Colonic mucosa (tissue), 4 donors: ENCODE results near the gene FCRLB. TPM values are rescaled to one million over a fixed set of nuclear protein-coding genes. Genes with fewer than 3 reads are reported as not detected.

Source experiments
- DNase-seq: peaks from one replicate; pipeline ENCODE4 v3.0.0-alpha.2; 2020
- H3K27ac ChIP-seq: fragments of 200-600 bp; one replicate; pipeline ENCODE4 v1.8.0; 2021
- H3K27me3 ChIP-seq: fragments of 200-600 bp; one replicate; pipeline ENCODE4 v1.8.0; 2021
- H3K36me3 ChIP-seq: fragments of 200-600 bp; one replicate; pipeline ENCODE4 v1.8.0; 2021
- H3K4me1 ChIP-seq: fragments of 200-600 bp; one replicate; pipeline ENCODE4 v1.8.0; 2021; ENCODE audit warnings: mild to moderate bottlenecking
- H3K4me3 ChIP-seq: fragments of 200-600 bp; one replicate; pipeline ENCODE4 v1.8.0; 2021
- H3K9ac ChIP-seq, 2 donors: one replicate each; pipeline ENCODE4 v1.7.0; 2013; ENCODE audit warnings: control low read depth in 2 of 2, low read depth in 2 of 2, low read length in 2 of 2
- H3K9me3 ChIP-seq: fragments of 200-600 bp; one replicate; pipeline ENCODE4 v1.8.0; 2021
- intact Hi-C: fragments of 100-400 bp; cut with DNase I; formaldehyde crosslinking; loops from one replicate; pipeline ENCODE4 v1.14.1; 2022
- total RNA-seq, 2 donors: library from RNA; stranded (reverse); fragmentation: NEBNext Ultra II Directional in 1 of 2; extraction: Animal tissue kit (Norgen Biotek cat#: 25700) in 1 of 2; gene quantifications; one replicate each; pipeline ENCODE4 v1.2.1, GENCODE V29; 2021
- TF ChIP-seq, protein P1 (sequence below): fragments of 200-600 bp; IDR thresholded peaks from one replicate; pipeline ENCODE4 v1.8.0; 2022; ENCODE audit warnings: antibody characterized with exemption, mild to moderate bottlenecking
- donor health status: healthy.
- donor health status: DM: no; HTN: no; CAD: no.
- donor health status: DM: no; HTN: no; CAD: no.

Gene FCRLB
- total RNA-seq, 2 donors from 2014 or later: 0.16 TPM; not detected in 1

GRCh38 chr1:161702250-161702649 is 19.1 kb upstream of the FCRLB start:
- intact Hi-C loops: no loop called here
- Histone ChIP-seq H3K27me3 (no peaks in the 10 kb centered on the region), H3K4me3 (no peak overlapping the region), H3K9ac (no peak overlapping the region), H3K36me3 (no peaks in the 10 kb centered on the region), H3K4me1 (no peaks in the 10 kb centered on the region), H3K9me3 (no peaks in the 10 kb centered on the region), H3K27ac (no peak overlapping the region)
- TF ChIP-seq, protein P1, sequence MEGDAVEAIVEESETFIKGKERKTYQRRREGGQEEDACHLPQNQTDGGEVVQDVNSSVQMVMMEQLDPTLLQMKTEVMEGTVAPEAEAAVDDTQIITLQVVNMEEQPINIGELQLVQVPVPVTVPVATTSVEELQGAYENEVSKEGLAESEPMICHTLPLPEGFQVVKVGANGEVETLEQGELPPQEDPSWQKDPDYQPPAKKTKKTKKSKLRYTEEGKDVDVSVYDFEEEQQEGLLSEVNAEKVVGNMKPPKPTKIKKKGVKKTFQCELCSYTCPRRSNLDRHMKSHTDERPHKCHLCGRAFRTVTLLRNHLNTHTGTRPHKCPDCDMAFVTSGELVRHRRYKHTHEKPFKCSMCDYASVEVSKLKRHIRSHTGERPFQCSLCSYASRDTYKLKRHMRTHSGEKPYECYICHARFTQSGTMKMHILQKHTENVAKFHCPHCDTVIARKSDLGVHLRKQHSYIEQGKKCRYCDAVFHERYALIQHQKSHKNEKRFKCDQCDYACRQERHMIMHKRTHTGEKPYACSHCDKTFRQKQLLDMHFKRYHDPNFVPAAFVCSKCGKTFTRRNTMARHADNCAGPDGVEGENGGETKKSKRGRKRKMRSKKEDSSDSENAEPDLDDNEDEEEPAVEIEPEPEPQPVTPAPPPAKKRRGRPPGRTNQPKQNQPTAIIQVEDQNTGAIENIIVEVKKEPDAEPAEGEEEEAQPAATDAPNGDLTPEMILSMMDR: no peak
- DNase-seq: peak; percentile 58

DNA sequence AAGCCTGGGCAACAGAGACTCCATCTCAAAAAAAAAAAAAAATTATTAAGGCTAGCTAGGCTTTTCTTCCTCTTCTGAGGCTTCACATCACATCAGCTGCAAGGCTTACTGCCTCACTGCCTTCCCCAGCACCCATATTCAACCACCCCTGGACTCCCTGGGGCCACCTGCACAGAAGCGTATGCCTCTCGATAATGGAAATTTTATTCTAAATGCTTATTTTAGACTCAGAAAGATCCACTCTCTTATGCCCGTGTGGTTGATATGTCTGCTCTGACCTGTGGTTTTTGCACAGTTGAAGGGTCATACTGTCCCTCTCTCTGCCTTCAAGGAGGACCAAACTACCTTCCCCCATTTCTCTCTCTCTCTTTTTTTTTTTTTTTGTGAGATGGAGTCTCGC is 15.8 kb upstream of the FCRLB start:
- H3K9ac ChIP-seq: no peak overlapping the region
- no peaks in the 10 kb centered on the region for H3K9me3 ChIP-seq
- H3K4me3 ChIP-seq: no peak overlapping the region
- H3K4me1 ChIP-seq: no peaks in the 10 kb centered on the region
- TF ChIP-seq, protein P1: no peak
- intact Hi-C loops: no loop called here
- no peak for DNase-seq
- no peaks in the 10 kb centered on the region for H3K27me3 ChIP-seq
- no peak overlapping the region for H3K27ac ChIP-seq
- H3K36me3 ChIP-seq: no peaks in the 10 kb centered on the region

DNA sequence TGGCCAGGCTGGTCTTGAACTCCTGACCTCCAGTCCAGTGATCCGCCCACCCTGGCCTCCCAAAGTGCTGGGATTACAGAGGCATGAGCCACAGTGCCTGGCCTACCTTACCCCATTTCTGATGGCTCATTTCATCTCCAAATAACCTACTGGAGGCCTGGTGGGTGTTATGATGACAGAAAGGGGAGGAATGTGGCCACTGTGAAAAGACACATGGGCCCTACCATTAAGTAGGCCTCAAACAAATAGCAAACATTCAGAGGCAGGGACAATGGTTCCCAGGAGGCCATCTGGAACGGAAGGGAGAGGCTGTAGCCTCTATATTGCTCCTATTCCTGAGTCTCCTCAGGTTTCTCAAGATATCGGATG is 15.2 kb upstream of the FCRLB start:
- no peak for DNase-seq
- TF ChIP-seq, protein P1: no peak
- Histone ChIP-seq H3K9me3 (no peaks in the 10 kb centered on the region), H3K27ac (no peak overlapping the region), H3K36me3 (no peaks in the 10 kb centered on the region), H3K4me1 (no peaks in the 10 kb centered on the region), H3K4me3 (no peak overlapping the region), H3K9ac (no peak overlapping the region), H3K27me3 (no peaks in the 10 kb centered on the region)
- intact Hi-C loops: no loop called here

- Histone ChIP-seq H3K4me3 (no peak within 1 kb of the TSS), H3K27me3 (no peaks in the 10 kb centered on the region)
- intact Hi-C loops: no loop called here
Measured at GRCh38 chr1:161706482-161707347, 14.6 kb upstream of the FCRLB start, which contains the start of gene FCRLA. TSS of gene FCRLA (plus strand) at chr1:161707229. CDS start at chr1:161707265, 36 bp downstream.

GRCh38 chr1:161707503-161707902 is 13.8 kb upstream of the FCRLB start:
- H3K9me3 ChIP-seq: no peaks in the 10 kb centered on the region
- H3K36me3 ChIP-seq: no peaks in the 10 kb centered on the region
- H3K27me3 ChIP-seq: no peaks in the 10 kb centered on the region
- TF ChIP-seq, protein P1: no peak
- no peak overlapping the region for H3K4me3 ChIP-seq
- H3K27ac ChIP-seq: no peak overlapping the region
- no peaks in the 10 kb centered on the region for H3K4me1 ChIP-seq
- no peak overlapping the region for H3K9ac ChIP-seq
- intact Hi-C loops: no loop called here
- no peak for DNase-seq

More at GRCh38 chr1:161706482-161707347, 14.6 kb upstream of the FCRLB start, which contains the start of gene FCRLA:
- no peaks in the 10 kb centered on the region for H3K9me3 ChIP-seq
- no peaks in the 10 kb centered on the region for H3K36me3 ChIP-seq
- no peak within 1 kb of the TSS for H3K27ac ChIP-seq
- TF ChIP-seq, protein P1: no peak
- no peak for DNase-seq
- no peak within 1 kb of the TSS for H3K9ac ChIP-seq
- H3K4me1 ChIP-seq: no peaks in the 10 kb centered on the region
